HCT116 (cell line): ENCODE data around the gene FKBP7. TPM values are rescaled to one million over a fixed set of nuclear protein-coding genes. Genes with fewer than 3 reads are reported as not detected.
A peak's percentile ranks its signal among the peaks of the same experiment; 100 is the strongest.

Experiments used
- ATAC-seq: fragments of 200-7000 bp; cut with Tn5 transposase; 2 replicates; pipeline ENCODE4 v1.9.1; 2020; ENCODE audit warnings: mild to moderate bottlenecking, moderate library complexity
- BruUV-seq: library from RNA; stranded (reverse); fragments of 400-500 nt; replicated peaks from 2 replicates; lab custom pipeline; 2021; lab: Mats Ljungman, UMichigan
- CTCF ChIA-PET: fragments of 300-600 bp; sonication (Branson Sonifier 250); formaldehyde crosslinking; loops from one replicate; lab custom pipeline; 2021; ENCODE audit warnings: antibody characterized with exemption; lab: Charles Lee
- POLR2A ChIA-PET: fragments of 300-600, 350-600 bp; sonication (Branson Sonifier 250); formaldehyde crosslinking; loops from one replicate; lab custom pipeline; 2021; ENCODE audit warnings: antibody characterized with exemption; lab: Charles Lee
- RAD21 ChIA-PET, 2 experiments: fragments of 300-600 bp; sonication (Branson Sonifier 250); formaldehyde crosslinking; loops; one replicate each; lab custom pipeline; 2023; ENCODE audit warnings: low total read pairs in 2 of 2; ENCODE audit not compliant: uncharacterized antibody in 2 of 2, unreplicated experiment in 2 of 2, low non-redundant PET in 1 of 2; lab: Charles Lee
- DNase-seq: peaks from one replicate; pipeline ENCODE4 v3.0.0-alpha.2; 2010; ENCODE audit warnings: low read depth, low spot score
- H2AFZ ChIP-seq: fragments of 200-600 bp; shearing (Covaris generic), sonication (generic); 2 replicates; pipeline ENCODE4 v1.6.1; 2017; ENCODE audit warnings: low read depth, mixed run types, mixed read lengths, antibody characterized with exemption, low read length; ENCODE audit not compliant: poor library complexity, severe bottlenecking
- H3K27ac ChIP-seq: 2 replicates; pipeline ENCODE4 v1.5.1; 2012; ENCODE audit warnings: low read depth, low read length
- H3K27me3 ChIP-seq: fragments of 200-600 bp; sonication (generic); 2 replicates; pipeline ENCODE4 v1.6.1; 2016; ENCODE audit warnings: mixed run types, low read length, mixed read lengths; ENCODE audit not compliant: insufficient read depth
- H3K36me3 ChIP-seq, 2 experiments: fragments of 200-500 bp in 1 of 2; fragments of 200-600 bp in 1 of 2; sonication (Bioruptor generic) in 1 of 2; sonication (generic) in 1 of 2; 2 replicates each; pipeline versions ENCODE4 v1.5.1 to v1.6.1; 2014 to 2016; ENCODE audit warnings: low read length in 2 of 2, inconsistent platforms in 1 of 2, mixed read lengths in 1 of 2, mixed run types in 1 of 2; ENCODE audit not compliant: insufficient read depth in 2 of 2, control insufficient read depth in 1 of 2
- H3K4me1 ChIP-seq, 2 experiments: fragments of 200-600 bp in 1 of 2; sonication (generic) in 1 of 2; 2 replicates each; pipeline versions ENCODE4 v1.5.1 to v1.6.1; 2012 to 2017; ENCODE audit warnings: low read length in 2 of 2, inconsistent platforms in 1 of 2, mild to moderate bottlenecking in 1 of 2, mixed read lengths in 1 of 2, mixed run types in 1 of 2, moderate library complexity in 1 of 2; ENCODE audit not compliant: insufficient read depth in 2 of 2, control insufficient read depth in 1 of 2
- H3K4me2 ChIP-seq: fragments of 200-600 bp; sonication (generic); 2 replicates; pipeline ENCODE4 v1.6.1; 2017; ENCODE audit warnings: mixed run types, low read length, mixed read lengths
- H3K4me3 ChIP-seq, 2 experiments: fragments of 200-600 bp in 1 of 2; sonication (generic) in 1 of 2; replicated peaks in 1 of 2; 2 replicates each; pipeline ENCODE4 v1.5.1; 2011 to 2016; ENCODE audit warnings: low read length in 2 of 2, control low read depth in 1 of 2, low read depth in 1 of 2, mild to moderate bottlenecking in 1 of 2, mixed read lengths in 1 of 2, mixed run types in 1 of 2
- H3K79me2 ChIP-seq: fragments of 200-600 bp; sonication (generic); 2 replicates; pipeline ENCODE4 v1.6.1; 2017; ENCODE audit warnings: mild to moderate bottlenecking, mixed run types, low read length, moderate library complexity, mixed read lengths; ENCODE audit not compliant: insufficient read depth
- H3K9ac ChIP-seq: fragments of 200-600 bp; sonication (generic); 2 replicates; pipeline ENCODE4 v1.6.1; 2016; ENCODE audit warnings: low read length, mixed read lengths
- H3K9me2 ChIP-seq: fragments of 200-600 bp; sonication (generic), shearing (Covaris generic); 2 replicates; pipeline ENCODE4 v1.6.1; 2017; ENCODE audit warnings: mixed run types, mild to moderate bottlenecking, moderate library complexity; ENCODE audit not compliant: insufficient read depth
- H3K9me3 ChIP-seq, 2 experiments: fragments of 200-500 bp in 1 of 2; fragments of 200-600 bp in 1 of 2; sonication (Bioruptor generic) in 1 of 2; sonication (generic) in 1 of 2; 2 replicates each; pipeline ENCODE4 v1.6.1; 2014 to 2017; ENCODE audit warnings: low read length in 2 of 2, mixed read lengths in 2 of 2, inconsistent platforms in 1 of 2, low read depth in 1 of 2, mild to moderate bottlenecking in 1 of 2, mixed run types in 1 of 2, moderate library complexity in 1 of 2; ENCODE audit not compliant: control insufficient read depth in 1 of 2, insufficient read depth in 1 of 2
- H4K20me1 ChIP-seq: fragments of 200-600 bp; sonication (generic), shearing (Covaris generic); 2 replicates; pipeline ENCODE4 v1.6.1; 2017; ENCODE audit warnings: mixed run types, mild to moderate bottlenecking, moderate library complexity; ENCODE audit not compliant: insufficient read depth
- ATF3 ChIP-seq: IDR thresholded peaks from 2 replicates; pipeline ENCODE4 v1.6.1; 2012
- CBX3 ChIP-seq: IDR thresholded peaks from 2 replicates; pipeline ENCODE4 v1.6.1; 2012; ENCODE audit warnings: low read depth
- CEBPB ChIP-seq: IDR thresholded peaks from 2 replicates; pipeline ENCODE4 v1.6.1; 2012; ENCODE audit warnings: low read depth
- CTCF ChIP-seq, 3 experiments: fragments of 200-600 bp in 1 of 3; sonication (generic) in 1 of 3; IDR thresholded peaks in 2 of 3; conservative IDR thresholded peaks in 1 of 3; 2 replicates each; pipeline ENCODE4 v1.5.1; 2012 to 2017; ENCODE audit warnings: low read depth in 2 of 3, low read length in 2 of 3, antibody characterized with exemption in 1 of 3, borderline replicate concordance in 1 of 3, control low read depth in 1 of 3, mild to moderate bottlenecking in 1 of 3, mixed read lengths in 1 of 3, mixed run types in 1 of 3, moderate library complexity in 1 of 3; ENCODE audit not compliant: insufficient read depth in 1 of 3
- ELF1 ChIP-seq: IDR thresholded peaks from 2 replicates; pipeline ENCODE4 v1.6.1; 2012; ENCODE audit warnings: low read depth, borderline replicate concordance
- EZH2phosphoT487 ChIP-seq: fragments of 200-600 bp; IDR thresholded peaks from 2 replicates; pipeline ENCODE4 v1.6.1; 2018; ENCODE audit warnings: antibody characterized with exemption, borderline replicate concordance
- FOSL1 ChIP-seq: IDR thresholded peaks from 2 replicates; pipeline ENCODE4 v1.6.1; 2012; ENCODE audit warnings: low read depth
- JUND ChIP-seq: IDR thresholded peaks from 2 replicates; pipeline ENCODE4 v1.6.1; 2012
- POLR2A ChIP-seq: IDR thresholded peaks from 2 replicates; pipeline ENCODE4 v1.7.0; 2011; ENCODE audit warnings: borderline replicate concordance; ENCODE audit not compliant: insufficient read depth, insufficient read length; ENCODE audit errors: extremely low read depth
- RAD21 ChIP-seq: IDR thresholded peaks from 2 replicates; pipeline ENCODE4 v1.6.1; 2012; ENCODE audit warnings: low read depth, mild to moderate bottlenecking
- SIN3A ChIP-seq: IDR thresholded peaks from 2 replicates; pipeline ENCODE4 v1.6.1; 2012; ENCODE audit warnings: low read depth
- SP1 ChIP-seq: IDR thresholded peaks from 2 replicates; pipeline ENCODE4 v1.6.1; 2012; ENCODE audit warnings: low read depth
- SRF ChIP-seq: IDR thresholded peaks from 2 replicates; pipeline ENCODE4 v1.6.1; 2012; ENCODE audit warnings: low read depth
- YY1 ChIP-seq: IDR thresholded peaks from 2 replicates; pipeline ENCODE4 v1.6.1; 2011; ENCODE audit warnings: low read length, low read depth, moderate library complexity, mild to moderate bottlenecking; ENCODE audit not compliant: insufficient replicate concordance; ENCODE audit errors: extremely low read depth
- ZFX ChIP-seq: fragments of 450-650 bp; IDR thresholded peaks from 2 replicates; pipeline ENCODE4 v1.6.1; 2017
- intact Hi-C: fragments of 100-400 bp; cut with micrococcal nuclease; formaldehyde crosslinking; loops from 2 replicates; pipeline ENCODE4 v1.10.0; 2022
- total RNA-seq: library from RNA; stranded (reverse); gene quantifications from one replicate; pipeline ENCODE4 v1.2.1, GENCODE V29; 2021; ENCODE audit not compliant: unreplicated experiment
- TF ChIP-seq, protein P1 (sequence below): IDR thresholded peaks from 2 replicates; pipeline ENCODE4 v1.6.1; 2012
- TF ChIP-seq, protein P2 (sequence below): IDR thresholded peaks from 2 replicates; pipeline ENCODE4 v1.6.1; 2012; ENCODE audit warnings: low read depth
- TF ChIP-seq, protein P3 (sequence below): IDR thresholded peaks from 2 replicates; pipeline ENCODE4 v1.6.1; 2011; ENCODE audit warnings: mild to moderate bottlenecking, low read length, moderate library complexity; ENCODE audit not compliant: insufficient replicate concordance; ENCODE audit errors: extremely low read depth

The FKBP7 gene
- total RNA-seq, 1 experiment from 2014 or later = 4.5 TPM

DNA sequence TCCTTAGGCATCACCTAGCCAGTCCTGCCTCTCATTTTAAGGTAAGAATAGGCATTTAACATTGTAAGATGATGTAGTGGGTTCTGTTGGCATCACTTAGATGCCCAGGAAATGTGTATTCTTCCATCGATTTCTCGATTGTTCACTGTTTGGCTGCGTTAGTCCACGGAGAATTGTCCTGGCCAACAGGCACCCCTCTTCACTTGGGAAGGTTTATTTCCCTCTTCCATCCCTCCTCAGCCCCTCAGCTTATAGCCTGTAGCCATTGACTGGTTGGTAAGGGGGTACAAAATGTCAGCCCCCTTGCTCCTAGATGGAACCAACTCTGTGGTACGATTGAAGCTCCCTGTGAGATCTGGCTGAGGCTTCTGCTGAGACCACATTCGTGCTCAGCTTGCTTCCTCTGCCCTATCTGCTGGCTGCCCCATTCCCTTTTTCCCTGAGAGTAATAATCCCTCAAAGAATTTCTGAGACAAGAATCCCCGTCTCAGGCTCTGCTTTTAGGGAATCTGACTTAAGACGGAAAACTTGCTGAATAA is 45.3 kb upstream of the FKBP7 start:
- 0 out of 2 replicates have a peak overlapping the region, but pooled peaks have one; percentile 17 for H3K27ac ChIP-seq
- RAD21 ChIA-PET = no interaction called here
- CTCF ChIA-PET = no interaction called here
- no peaks in the 10 kb centered on the region for H3K27me3 ChIP-seq
- H3K36me3 ChIP-seq = no peaks in the 10 kb centered on the region
- POLR2A ChIA-PET = no interaction called here
- TF ChIP-seq, protein P1, sequence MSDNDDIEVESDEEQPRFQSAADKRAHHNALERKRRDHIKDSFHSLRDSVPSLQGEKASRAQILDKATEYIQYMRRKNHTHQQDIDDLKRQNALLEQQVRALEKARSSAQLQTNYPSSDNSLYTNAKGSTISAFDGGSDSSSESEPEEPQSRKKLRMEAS = no peak
- TF ChIP-seq ELF1 = no peak
- TF ChIP-seq ZFX = no peak
- no peak for TF ChIP-seq ATF3
- no peak for TF ChIP-seq POLR2A
- no peak for TF ChIP-seq CTCF (IDR thresholded peaks at IDR 0.05 in 2 of 3, conservative IDR thresholded peaks at IDR 0.05 in 1 of 3; ENCODE audit: borderline replicate concordance in 1 of 3, insufficient read depth in 1 of 3, low read depth in 2 of 3, low read length in 2 of 3)
- TF ChIP-seq SRF = no peak
- TF ChIP-seq RAD21 = no peak
- no peak for TF ChIP-seq CBX3
- TF ChIP-seq, protein P2, sequence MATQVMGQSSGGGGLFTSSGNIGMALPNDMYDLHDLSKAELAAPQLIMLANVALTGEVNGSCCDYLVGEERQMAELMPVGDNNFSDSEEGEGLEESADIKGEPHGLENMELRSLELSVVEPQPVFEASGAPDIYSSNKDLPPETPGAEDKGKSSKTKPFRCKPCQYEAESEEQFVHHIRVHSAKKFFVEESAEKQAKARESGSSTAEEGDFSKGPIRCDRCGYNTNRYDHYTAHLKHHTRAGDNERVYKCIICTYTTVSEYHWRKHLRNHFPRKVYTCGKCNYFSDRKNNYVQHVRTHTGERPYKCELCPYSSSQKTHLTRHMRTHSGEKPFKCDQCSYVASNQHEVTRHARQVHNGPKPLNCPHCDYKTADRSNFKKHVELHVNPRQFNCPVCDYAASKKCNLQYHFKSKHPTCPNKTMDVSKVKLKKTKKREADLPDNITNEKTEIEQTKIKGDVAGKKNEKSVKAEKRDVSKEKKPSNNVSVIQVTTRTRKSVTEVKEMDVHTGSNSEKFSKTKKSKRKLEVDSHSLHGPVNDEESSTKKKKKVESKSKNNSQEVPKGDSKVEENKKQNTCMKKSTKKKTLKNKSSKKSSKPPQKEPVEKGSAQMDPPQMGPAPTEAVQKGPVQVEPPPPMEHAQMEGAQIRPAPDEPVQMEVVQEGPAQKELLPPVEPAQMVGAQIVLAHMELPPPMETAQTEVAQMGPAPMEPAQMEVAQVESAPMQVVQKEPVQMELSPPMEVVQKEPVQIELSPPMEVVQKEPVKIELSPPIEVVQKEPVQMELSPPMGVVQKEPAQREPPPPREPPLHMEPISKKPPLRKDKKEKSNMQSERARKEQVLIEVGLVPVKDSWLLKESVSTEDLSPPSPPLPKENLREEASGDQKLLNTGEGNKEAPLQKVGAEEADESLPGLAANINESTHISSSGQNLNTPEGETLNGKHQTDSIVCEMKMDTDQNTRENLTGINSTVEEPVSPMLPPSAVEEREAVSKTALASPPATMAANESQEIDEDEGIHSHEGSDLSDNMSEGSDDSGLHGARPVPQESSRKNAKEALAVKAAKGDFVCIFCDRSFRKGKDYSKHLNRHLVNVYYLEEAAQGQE = no peak
- TF ChIP-seq EZH2phosphoT487 = no peak
- TF ChIP-seq, protein P3, sequence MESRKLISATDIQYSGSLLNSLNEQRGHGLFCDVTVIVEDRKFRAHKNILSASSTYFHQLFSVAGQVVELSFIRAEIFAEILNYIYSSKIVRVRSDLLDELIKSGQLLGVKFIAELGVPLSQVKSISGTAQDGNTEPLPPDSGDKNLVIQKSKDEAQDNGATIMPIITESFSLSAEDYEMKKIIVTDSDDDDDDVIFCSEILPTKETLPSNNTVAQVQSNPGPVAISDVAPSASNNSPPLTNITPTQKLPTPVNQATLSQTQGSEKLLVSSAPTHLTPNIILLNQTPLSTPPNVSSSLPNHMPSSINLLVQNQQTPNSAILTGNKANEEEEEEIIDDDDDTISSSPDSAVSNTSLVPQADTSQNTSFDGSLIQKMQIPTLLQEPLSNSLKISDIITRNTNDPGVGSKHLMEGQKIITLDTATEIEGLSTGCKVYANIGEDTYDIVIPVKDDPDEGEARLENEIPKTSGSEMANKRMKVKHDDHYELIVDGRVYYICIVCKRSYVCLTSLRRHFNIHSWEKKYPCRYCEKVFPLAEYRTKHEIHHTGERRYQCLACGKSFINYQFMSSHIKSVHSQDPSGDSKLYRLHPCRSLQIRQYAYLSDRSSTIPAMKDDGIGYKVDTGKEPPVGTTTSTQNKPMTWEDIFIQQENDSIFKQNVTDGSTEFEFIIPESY = no peak
- TF ChIP-seq YY1 = no peak
- no peak for TF ChIP-seq CEBPB
- TF ChIP-seq JUND = no peak
- TF ChIP-seq SIN3A = no peak
- no peak for TF ChIP-seq SP1
- TF ChIP-seq FOSL1 = no peak
- peaks cover 16% of the 10 kb centered on the region for H3K79me2 ChIP-seq
- ATAC-seq (peak; percentile 8; the same call in 1 of the 2 replicates), DNase-seq (no peak)
- peak overlapping the region; percentile 71 for H3K9ac ChIP-seq
- H3K9me3 ChIP-seq = no peaks in the 10 kb centered on the region
- peak overlapping the region; percentile 77 for H3K4me2 ChIP-seq
- H3K9me2 ChIP-seq = no peaks in the 10 kb centered on the region
- H3K4me1 ChIP-seq = peaks cover 0 to 4% of the 10 kb centered on the region in 2 experiments; a peak in 1 of 4 replicates
- no peak overlapping the region for H2AFZ ChIP-seq
- H3K4me3 ChIP-seq = peak overlapping the region; percentile 75 to 76
- BruUV-seq = TSS peak; percentile 62
- intact Hi-C loops = no loop called here
- no peaks in the 10 kb centered on the region for H4K20me1 ChIP-seq
